ENCODE results near the gene KRTAP20-1. TPM values are rescaled to one million over a fixed set of nuclear protein-coding genes. Genes with fewer than 3 reads are reported as not detected.

KRTAP20-1 gene
- not detected for total RNA-seq
- long read RNA-seq, donor 1, result 0 reads
- long read RNA-seq, donor 2, result 0 reads

GRCh38 chr21:30616125-30616524 is at the start of gene KRTAP20-1:
TSS of gene KRTAP20-1 (plus strand) at chr21:30616425. CDS start at chr21:30616455, 30 bp downstream.
- intact Hi-C loops (cut with DNase I), result no loop called here
- no peak for DNase-seq (ENCODE audit: low spot score)

- intact Hi-C loops (cut with DNase I), result no loop called here
These were observed 48.6 kb upstream of the KRTAP20-1 start for GRCh38 chr21:30567617-30568016.

GRCh38 chr21:30577766-30578165 is 38.5 kb upstream of the KRTAP20-1 start:
- DNase-seq (ENCODE audit: low spot score), result no peak
- intact Hi-C loops (cut with DNase I), result no loop called here

More at GRCh38 chr21:30567617-30568016, 48.6 kb upstream of the KRTAP20-1 start:
- DNase-seq (ENCODE audit: low spot score), result no peak

GRCh38 chr21:30579346-30579745 is 36.9 kb upstream of the KRTAP20-1 start:
- no peak for DNase-seq (ENCODE audit: low spot score)
- intact Hi-C loops (cut with DNase I), result no loop called here

GRCh38 chr21:30580132-30580531 is 36.1 kb upstream of the KRTAP20-1 start:
- intact Hi-C loops (cut with DNase I), result loop anchor here in 1 of 2 donors (1.0 kb wide), 1 partner anchor 11 kb away; no protein-coding TSS in a partner anchor
- DNase-seq (ENCODE audit: low spot score), result no peak

GRCh38 chr21:30582870-30583269 is 33.4 kb upstream of the KRTAP20-1 start:
- intact Hi-C loops (cut with DNase I), result no loop called here

GRCh38 chr21:30590297-30590696 is 25.9 kb upstream of the KRTAP20-1 start, which contains the start of gene KRTAP22-2:
TSS of gene KRTAP22-2 (minus strand) at chr21:30590397.
- no peak for DNase-seq (ENCODE audit: low spot score)
- intact Hi-C loops (cut with DNase I), result no loop called here

More at GRCh38 chr21:30582870-30583269, 33.4 kb upstream of the KRTAP20-1 start:
- no peak for DNase-seq (ENCODE audit: low spot score)

- no peak for DNase-seq (ENCODE audit: low spot score)
- intact Hi-C loops (cut with DNase I), result no loop called here
These were observed 24.1 kb upstream of the KRTAP20-1 start, which contains the start of gene KRTAP6-3 for GRCh38 chr21:30592140-30592539. TSS of gene KRTAP6-3 (plus strand) at chr21:30592440. CDS start at chr21:30592446, 6 bp downstream.

- intact Hi-C loops (cut with DNase I), result no loop called here
- no peak for DNase-seq (ENCODE audit: low spot score)
These were observed 17.4 kb upstream of the KRTAP20-1 start, which contains the start of gene KRTAP6-2 for GRCh38 chr21:30598802-30599201. TSS of gene KRTAP6-2 (minus strand) at chr21:30598902. CDS start at chr21:30598874, 28 bp downstream.

- intact Hi-C loops (cut with DNase I), result no loop called here
These were observed 15.4 kb upstream of the KRTAP20-1 start, which contains the start of gene KRTAP22-1 for GRCh38 chr21:30600787-30601186. TSS of gene KRTAP22-1 (plus strand) at chr21:30601087.

GRCh38 chr21:30605968-30606367 is 10.3 kb upstream of the KRTAP20-1 start:
- DNase-seq (ENCODE audit: low spot score), result no peak
- intact Hi-C loops (cut with DNase I), result no loop called here

More at GRCh38 chr21:30600787-30601186, 15.4 kb upstream of the KRTAP20-1 start, which contains the start of gene KRTAP22-1:
- DNase-seq (ENCODE audit: low spot score), result no peak

GRCh38 chr21:30612132-30612531 is 4.1 kb upstream of the KRTAP20-1 start:
- intact Hi-C loops (cut with DNase I), result no loop called here
- no peak for DNase-seq (ENCODE audit: low spot score)

- DNase-seq (ENCODE audit: low spot score), result no peak
- intact Hi-C loops (cut with DNase I), result no loop called here
These were observed 2.4 kb upstream of the KRTAP20-1 start, which contains the start of gene KRTAP6-1 for GRCh38 chr21:30613836-30614235. TSS of gene KRTAP6-1 (minus strand) at chr21:30613930. CDS start at chr21:30613904, 26 bp downstream.

GRCh38 chr21:30615199-30615598 is 1.0 kb upstream of the KRTAP20-1 start:
- intact Hi-C loops (cut with DNase I), result no loop called here
- DNase-seq (ENCODE audit: low spot score), result no peak

GRCh38 chr21:30620080-30620479 is 3.9 kb downstream of the KRTAP20-1 start:
- intact Hi-C loops (cut with DNase I), result no loop called here
- DNase-seq (ENCODE audit: low spot score), result no peak

- DNase-seq (ENCODE audit: low spot score), result no peak
- intact Hi-C loops (cut with DNase I), result no loop called here
These were observed 4.3 kb downstream of the KRTAP20-1 start, which contains the start of gene KRTAP20-4 for GRCh38 chr21:30620522-30620921. TSS of gene KRTAP20-4 (plus strand) at chr21:30620627.

GRCh38 chr21:30623362-30623761 is 7.1 kb downstream of the KRTAP20-1 start:
- intact Hi-C loops (cut with DNase I), result no loop called here
- no peak for DNase-seq (ENCODE audit: low spot score)

- intact Hi-C loops (cut with DNase I), result no loop called here
These were observed 9.4 kb downstream of the KRTAP20-1 start for GRCh38 chr21:30625449-30626165.

GRCh38 chr21:30628109-30628508 is 11.9 kb downstream of the KRTAP20-1 start:
- intact Hi-C loops (cut with DNase I), result no loop called here
- DNase-seq (ENCODE audit: low spot score), result no peak

More at GRCh38 chr21:30625449-30626165, 9.4 kb downstream of the KRTAP20-1 start:
- no peak for DNase-seq (ENCODE audit: low spot score)

- DNase-seq (ENCODE audit: low spot score), result no peak
- intact Hi-C loops (cut with DNase I), result no loop called here
These were observed 13.0 kb downstream of the KRTAP20-1 start for GRCh38 chr21:30629200-30629599.
